H1 (cell line): ENCODE results near the gene FGFRL1. TPM values are rescaled to one million over a fixed set of nuclear protein-coding genes. Genes with fewer than 3 reads are reported as not detected.

Experiments used
- CTCF ChIA-PET: fragments of 300-600 bp; sonication (Branson Sonifier 250); formaldehyde crosslinking; loops from one replicate; lab custom pipeline; 2021; ENCODE audit not compliant: partially characterized antibody; lab: Charles Lee
- POLR2A ChIA-PET: fragments of 300-600 bp; sonication (Branson Sonifier 250); formaldehyde crosslinking; loops from one replicate; lab custom pipeline; 2021; ENCODE audit warnings: inconsistent platforms; ENCODE audit not compliant: partially characterized antibody; lab: Charles Lee
- DNase-seq, 2 experiments: peaks; one replicate each; pipeline versions ENCODE4 v3.0.0 to v3.0.0-alpha.2; 2010 to 2022; ENCODE audit warnings: low spot score in 2 of 2, low read depth in 1 of 2, mixed read lengths in 1 of 2
- FAIRE-seq: peaks from 2 replicates; lab custom pipeline; 2011; peaks lifted over from hg19 to GRCh38; lab: Jason Lieb, UNC
- H2AFZ ChIP-seq: 2 replicates; pipeline ENCODE4 v1.8.1; 2012; ENCODE audit warnings: low read length, inconsistent platforms
- H2AK5ac ChIP-seq: 2 replicates; pipeline ENCODE4 v1.6.1; 2013; ENCODE audit warnings: low read depth, low read length
- H2BK120ac ChIP-seq: replicated peaks from 2 replicates; pipeline ENCODE3; 2013; ENCODE audit warnings: low read depth, low read length, inconsistent platforms
- H2BK12ac ChIP-seq: 2 replicates; pipeline ENCODE4 v1.6.1; 2013; ENCODE audit warnings: low read depth, low read length
- H2BK15ac ChIP-seq: 2 replicates; pipeline ENCODE4 v1.6.1; 2013; ENCODE audit warnings: low read length
- H2BK20ac ChIP-seq: 2 replicates; pipeline ENCODE4 v1.6.1; 2013; ENCODE audit warnings: low read length
- H2BK5ac ChIP-seq: 2 replicates; pipeline ENCODE4 v1.6.1; 2013; ENCODE audit warnings: low read depth, low read length
- H3K14ac ChIP-seq: 2 replicates; pipeline ENCODE4 v1.6.1; 2013; ENCODE audit warnings: inconsistent platforms; ENCODE audit not compliant: insufficient read length
- H3K18ac ChIP-seq: 2 replicates; pipeline ENCODE4 v1.6.1; 2013; ENCODE audit warnings: low read length; ENCODE audit errors: extremely low read depth
- H3K23ac ChIP-seq: 2 replicates; pipeline ENCODE4 v1.6.1; 2013; ENCODE audit warnings: inconsistent platforms; ENCODE audit not compliant: insufficient read length
- H3K23me2 ChIP-seq: 2 replicates; pipeline ENCODE4 v1.6.1; 2013; ENCODE audit warnings: low read depth, low read length
- H3K27ac ChIP-seq: 2 replicates; pipeline ENCODE4 v1.6.1; 2011; ENCODE audit warnings: low read depth, low read length, inconsistent platforms
- H3K27me3 ChIP-seq, 4 experiments: replicated peaks in 1 of 4; 1 replicate in 1 of 4; 2 replicates in 3 of 4; pipeline versions ENCODE4 v1.6.1 to v1.8.1; 2011 to 2013; ENCODE audit warnings: low read length in 3 of 4, mild to moderate bottlenecking in 3 of 4, inconsistent platforms in 2 of 4, mixed read lengths in 2 of 4, moderate library complexity in 1 of 4; ENCODE audit not compliant: control insufficient read depth in 3 of 4, insufficient read depth in 3 of 4; ENCODE audit errors: extremely low read depth in 1 of 4
- H3K36me3 ChIP-seq, 4 experiments: 2 replicates each; pipeline versions ENCODE4 v1.6.1 to v1.8.1; 2011 to 2013; ENCODE audit warnings: mild to moderate bottlenecking in 4 of 4, low read length in 3 of 4, moderate library complexity in 2 of 4, control low read depth in 1 of 4, inconsistent platforms in 1 of 4; ENCODE audit not compliant: insufficient read depth in 4 of 4, control insufficient read depth in 2 of 4
- H3K4ac ChIP-seq: replicated peaks from 2 replicates; pipeline ENCODE3; 2013; ENCODE audit warnings: low read length, low read depth, mixed read lengths, inconsistent platforms; ENCODE audit not compliant: insufficient read length
- H3K4me1 ChIP-seq, 4 experiments: replicated peaks in 1 of 4; 1 replicate in 1 of 4; 2 replicates in 3 of 4; pipeline versions ENCODE4 v1.6.1 to v1.8.1; 2011 to 2013; ENCODE audit warnings: low read length in 3 of 4, inconsistent platforms in 2 of 4, mixed read lengths in 1 of 4; ENCODE audit not compliant: insufficient read depth in 4 of 4, control insufficient read depth in 3 of 4
- H3K4me2 ChIP-seq, 2 experiments: 2 replicates each; pipeline versions ENCODE4 v1.6.1 to v1.8.1; 2011 to 2013; ENCODE audit warnings: low read depth in 2 of 2, low read length in 2 of 2, control low read depth in 1 of 2, inconsistent platforms in 1 of 2, mild to moderate bottlenecking in 1 of 2; ENCODE audit not compliant: insufficient read depth in 1 of 2
- H3K4me3 ChIP-seq, 4 experiments: fragments of 200-600, 300-600 bp in 1 of 4; sonication (generic), shearing (Covaris generic), sonication (Bioruptor Twin) in 1 of 4; 2 replicates each; pipeline versions ENCODE4 v1.5.1 to v1.8.1; 2011 to 2016; ENCODE audit warnings: low read length in 4 of 4, low read depth in 3 of 4, control low read depth in 2 of 4, inconsistent platforms in 2 of 4, mild to moderate bottlenecking in 2 of 4, mixed read lengths in 1 of 4, moderate library complexity in 1 of 4; ENCODE audit not compliant: insufficient read depth in 2 of 4; ENCODE audit errors: extremely low read depth in 1 of 4
- H3K56ac ChIP-seq: replicated peaks from 2 replicates; pipeline ENCODE3; 2013; ENCODE audit warnings: low read depth, mild to moderate bottlenecking, mixed read lengths, low read length, inconsistent platforms; ENCODE audit not compliant: insufficient read length
- H3K79me1 ChIP-seq: 2 replicates; pipeline ENCODE4 v1.6.1; 2013; ENCODE audit warnings: low read depth, low read length, control low read depth
- H3K79me2 ChIP-seq, 2 experiments: 2 replicates each; pipeline versions ENCODE4 v1.6.1 to v1.8.1; 2012 to 2013; ENCODE audit warnings: low read length in 2 of 2, mild to moderate bottlenecking in 2 of 2, inconsistent platforms in 1 of 2; ENCODE audit not compliant: insufficient read depth in 2 of 2, control insufficient read depth in 1 of 2
- H3K9ac ChIP-seq, 4 experiments: replicated peaks in 1 of 4; 1 replicate in 1 of 4; 2 replicates in 3 of 4; pipeline versions ENCODE4 v1.6.1 to v1.8.1; 2011 to 2013; ENCODE audit warnings: low read depth in 3 of 4, low read length in 3 of 4, control low read depth in 2 of 4, mild to moderate bottlenecking in 2 of 4, moderate library complexity in 2 of 4, inconsistent platforms in 1 of 4; ENCODE audit errors: extremely low read depth in 1 of 4
- H3K9me3 ChIP-seq, 2 experiments: 2 replicates each; pipeline versions ENCODE4 v1.6.1 to v1.8.1; 2012 to 2013; ENCODE audit warnings: mild to moderate bottlenecking in 2 of 2, moderate library complexity in 2 of 2, control low read depth in 1 of 2, inconsistent platforms in 1 of 2, low read depth in 1 of 2, low read length in 1 of 2, mixed read lengths in 1 of 2; ENCODE audit not compliant: insufficient read depth in 2 of 2
- H4K20me1 ChIP-seq, 2 experiments: replicated peaks in 1 of 2; 2 replicates each; pipeline versions ENCODE3 to v1.8.1; 2011 to 2013; ENCODE audit warnings: inconsistent platforms in 2 of 2, low read length in 2 of 2, mild to moderate bottlenecking in 1 of 2; ENCODE audit not compliant: insufficient read depth in 2 of 2, control insufficient read depth in 1 of 2
- H4K5ac ChIP-seq: 2 replicates; pipeline ENCODE4 v1.6.1; 2013; ENCODE audit warnings: low read length, low read depth, mixed read lengths, inconsistent platforms; ENCODE audit not compliant: insufficient read length
- H4K8ac ChIP-seq: 2 replicates; pipeline ENCODE4 v1.8.0; 2013; ENCODE audit warnings: mild to moderate bottlenecking, moderate library complexity, low read length, inconsistent platforms; ENCODE audit not compliant: insufficient read depth; ENCODE audit errors: extremely low read depth
- H4K91ac ChIP-seq: replicated peaks from 2 replicates; pipeline ENCODE3; 2013; ENCODE audit warnings: low read length, mixed read lengths, inconsistent platforms; ENCODE audit not compliant: insufficient read length
- CREB1 ChIP-seq: IDR thresholded peaks from 2 replicates; pipeline ENCODE4 v1.6.1; 2012; ENCODE audit warnings: inconsistent platforms
- MAFK ChIP-seq: IDR thresholded peaks from 2 replicates; pipeline ENCODE4 v1.6.1; 2012; ENCODE audit warnings: low read depth, mild to moderate bottlenecking, improper control_type of control experiment, low read length
- PHF8 ChIP-seq: fragments of 200-600 bp; sonication (generic); conservative IDR thresholded peaks from 2 replicates; pipeline ENCODE4 v1.7.1; 2012; ENCODE audit warnings: low read depth, mild to moderate bottlenecking, inconsistent platforms, low read length, moderate library complexity
- POLR2AphosphoS5 ChIP-seq: IDR thresholded peaks from 2 replicates; pipeline ENCODE4 v1.6.1; 2011; ENCODE audit warnings: low read depth, low read length
- SIN3A ChIP-seq, 2 experiments: IDR thresholded peaks in 1 of 2; conservative IDR thresholded peaks in 1 of 2; 2 replicates each; pipeline ENCODE4 v1.6.1; 2011 to 2012; ENCODE audit warnings: low read length in 2 of 2, improper control_type of control experiment in 1 of 2, low read depth in 1 of 2, mild to moderate bottlenecking in 1 of 2
- WGBS, 2 experiments: shearing (Covaris generic) in 1 of 2; methylation state at CpG; one replicate each; pipeline versions ENCODE4 v1.1.6 to v1.1.7; 2013 to 2015; ENCODE audit warnings: low lambda C conversion rate in 2 of 2, mixed read lengths in 2 of 2, inconsistent platforms in 1 of 2, low coverage in 1 of 2, missing lambda C conversion rate in 1 of 2; ENCODE audit not compliant: insufficient replicate concordance in 2 of 2, insufficient coverage in 1 of 2, insufficient read length in 1 of 2; ENCODE audit errors: extremely low coverage in 1 of 2, missing lambda C conversion rate in 1 of 2; 5-methylcytosine and 5-hydroxymethylcytosine counted together
- polyA plus RNA-seq, 7 experiments: library from polyadenylated mRNA; depleted of rRNA in 3 of 7; stranded (reverse) in 5 of 7; unstranded in 2 of 7; fragments of >200 nt in 5 of 7; fragments of 200-250 nt in 2 of 7; gene quantifications; 1 replicate in 5 of 7; 2 replicates in 1 of 7; 4 replicates in 1 of 7; pipeline versions ENCODE4 v1.2.1 to v1.2.3, GENCODE V29; 2011 to 2013; ENCODE audit warnings: missing spikeins in 2 of 7, mixed read lengths in 2 of 7
- total RNA-seq: library from RNA; stranded (reverse); fragmentation: NEBNext Ultra II Directional; extraction: Animal tissue kit (Norgen Biotek cat#: 25700); gene quantifications from 2 replicates; pipeline ENCODE4 v1.2.1, GENCODE V29; 2021

FGFRL1 gene
- total and polyA plus RNA-seq, 2 of the 8 experiments (the other 6 are each of a cell fraction or from before 2014, with no cell fraction given), result 18.9 to 34.6 TPM

- no peak overlapping the region for H2BK5ac ChIP-seq
- no peak overlapping the region for H3K27ac ChIP-seq
- no peak overlapping the region for H4K5ac ChIP-seq
- H4K20me1 ChIP-seq, result no peaks in the 10 kb centered on the region
- no peak overlapping the region for H2BK15ac ChIP-seq
- no peak overlapping the region for H2BK120ac ChIP-seq
- H3K14ac ChIP-seq, result no peak overlapping the region
- H3K79me1 ChIP-seq, result no peaks in the 10 kb centered on the region
- H3K9ac ChIP-seq, result no peak overlapping the region
- no peak overlapping the region for H3K23ac ChIP-seq
- H2BK20ac ChIP-seq, result no peak overlapping the region
- H3K27me3 ChIP-seq, result peaks cover 0 to 10% (median 6%) of the 10 kb centered on the region in 4 experiments; a peak in 5 of 7 replicates
- H2AK5ac ChIP-seq, result no peak overlapping the region
- H3K4me2 ChIP-seq, result no peak overlapping the region
- no peaks in the 10 kb centered on the region for H3K36me3 ChIP-seq
- no peaks in the 10 kb centered on the region for H3K79me2 ChIP-seq
- no peaks in the 10 kb centered on the region for H3K9me3 ChIP-seq
- FAIRE-seq (no peak), DNase-seq (no peak)
- ChIA-PET CTCF (no interaction called here), POLR2A (no interaction called here)
- H2AFZ ChIP-seq, result no peak overlapping the region
- peaks cover 0 to 7% (median 4%) of the 10 kb centered on the region in 4 experiments; a peak in 2 of 7 replicates for H3K4me1 ChIP-seq
- H4K91ac ChIP-seq, result no peak overlapping the region
- H4K8ac ChIP-seq, result no peak overlapping the region
- H3K18ac ChIP-seq, result no peak overlapping the region
- H3K23me2 ChIP-seq, result no peaks in the 10 kb centered on the region
- no peak overlapping the region for H3K56ac ChIP-seq
- no peak overlapping the region for H3K4me3 ChIP-seq
- no peak overlapping the region for H2BK12ac ChIP-seq
- H3K4ac ChIP-seq, result no peak overlapping the region
- 83% methylated on average over 10 of the region's 10 CpGs; no CpG with 5 or more reads in 1 of the 2 experiments for WGBS, 2 experiments
- no peak for TF ChIP-seq POLR2AphosphoS5
- TF ChIP-seq MAFK, result no peak
- TF ChIP-seq PHF8, result no peak
- TF ChIP-seq SIN3A (conservative IDR thresholded peaks at IDR 0.05 in 1 of 2, IDR thresholded peaks at IDR 0.05 in 1 of 2; ENCODE audit: low read depth in 1 of 2, low read length in 2 of 2), result no peak
- no peak for TF ChIP-seq CREB1
Observed at GRCh38 chr4:1060121-1060520, 48.7 kb downstream of the FGFRL1 start.
